ENCODE results near the gene TAS2R16.

- TF ChIP-seq, protein P1, sequence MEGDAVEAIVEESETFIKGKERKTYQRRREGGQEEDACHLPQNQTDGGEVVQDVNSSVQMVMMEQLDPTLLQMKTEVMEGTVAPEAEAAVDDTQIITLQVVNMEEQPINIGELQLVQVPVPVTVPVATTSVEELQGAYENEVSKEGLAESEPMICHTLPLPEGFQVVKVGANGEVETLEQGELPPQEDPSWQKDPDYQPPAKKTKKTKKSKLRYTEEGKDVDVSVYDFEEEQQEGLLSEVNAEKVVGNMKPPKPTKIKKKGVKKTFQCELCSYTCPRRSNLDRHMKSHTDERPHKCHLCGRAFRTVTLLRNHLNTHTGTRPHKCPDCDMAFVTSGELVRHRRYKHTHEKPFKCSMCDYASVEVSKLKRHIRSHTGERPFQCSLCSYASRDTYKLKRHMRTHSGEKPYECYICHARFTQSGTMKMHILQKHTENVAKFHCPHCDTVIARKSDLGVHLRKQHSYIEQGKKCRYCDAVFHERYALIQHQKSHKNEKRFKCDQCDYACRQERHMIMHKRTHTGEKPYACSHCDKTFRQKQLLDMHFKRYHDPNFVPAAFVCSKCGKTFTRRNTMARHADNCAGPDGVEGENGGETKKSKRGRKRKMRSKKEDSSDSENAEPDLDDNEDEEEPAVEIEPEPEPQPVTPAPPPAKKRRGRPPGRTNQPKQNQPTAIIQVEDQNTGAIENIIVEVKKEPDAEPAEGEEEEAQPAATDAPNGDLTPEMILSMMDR (IDR thresholded peaks at IDR 0.05) = no peak
- no peak for TF ChIP-seq POLR2A (IDR thresholded peaks at IDR 0.05)
Measured at GRCh38 chr7:123026251-123026650, 30.8 kb upstream of the TAS2R16 start.
